Measurements from ENCODE around the gene KCNIP4.

KCNIP4 gene

GRCh38 chr4:21845663-21846062, 102.9 kb downstream of the KCNIP4 start:
- no peak for DNase-seq

- no peak for DNase-seq
Measured at GRCh38 chr4:21835712-21836111, 112.9 kb downstream of the KCNIP4 start.

- no peak for DNase-seq
Measured at GRCh38 chr4:21830272-21830671, 118.3 kb downstream of the KCNIP4 start.

- DNase-seq = no peak
Measured at GRCh38 chr4:21827575-21827974, 121.0 kb downstream of the KCNIP4 start.

GRCh38 chr4:21826071-21826470, 122.5 kb downstream of the KCNIP4 start:
- no peak for DNase-seq

- no peak for DNase-seq
Measured at GRCh38 chr4:21819086-21819485, 129.5 kb downstream of the KCNIP4 start.

GRCh38 chr4:21815651-21816377, 132.8 kb downstream of the KCNIP4 start:
- no peak for DNase-seq

GRCh38 chr4:21811565-21811964, 137.0 kb downstream of the KCNIP4 start:
- no peak for DNase-seq

- no peak for DNase-seq
Measured at GRCh38 chr4:21806991-21807390, 141.6 kb downstream of the KCNIP4 start.

- DNase-seq = no peak
Measured at GRCh38 chr4:21802406-21802805, 146.2 kb downstream of the KCNIP4 start.

GRCh38 chr4:21801661-21802385, 146.7 kb downstream of the KCNIP4 start:
- no peak for DNase-seq

GRCh38 chr4:21795091-21795490, 153.5 kb downstream of the KCNIP4 start:
- no peak for DNase-seq

GRCh38 chr4:21792736-21793135, 155.8 kb downstream of the KCNIP4 start:
- no peak for DNase-seq

GRCh38 chr4:21790438-21791029, 158.0 kb downstream of the KCNIP4 start:
- DNase-seq = no peak

- DNase-seq = no peak
Measured at GRCh38 chr4:21780148-21780547, 168.4 kb downstream of the KCNIP4 start.

GRCh38 chr4:21778702-21779101, 169.9 kb downstream of the KCNIP4 start:
- DNase-seq = no peak

GRCh38 chr4:21775703-21776102, 172.9 kb downstream of the KCNIP4 start:
- DNase-seq = no peak

GRCh38 chr4:21769404-21770147, 179.0 kb downstream of the KCNIP4 start:
- DNase-seq = no peak

GRCh38 chr4:21768349-21769310, 179.9 kb downstream of the KCNIP4 start:
- no peak for DNase-seq

- no peak for DNase-seq
Measured at GRCh38 chr4:21765810-21766407, 182.7 kb downstream of the KCNIP4 start.

- no peak for DNase-seq
Measured at GRCh38 chr4:21763855-21764254, 184.7 kb downstream of the KCNIP4 start.

- no peak for DNase-seq
Measured at GRCh38 chr4:21757248-21757647, 191.3 kb downstream of the KCNIP4 start.

Data from T-helper 9 cell (primary cell).